ENCODE results near the gene BMPR2.
"Not testable (repeated sequence)": the region's sequence is repeated elsewhere in the genome, so short reads cannot be mapped to it uniquely, and the experiment has no call there.

BMPR2 gene

GRCh38 chr2:202455114-202455513 is 79.0 kb downstream of the BMPR2 start:
- no peak for DNase-seq

- no peak for DNase-seq
Measured at GRCh38 chr2:202460119-202460518, 84.0 kb downstream of the BMPR2 start.

GRCh38 chr2:202479090-202479489 is 103.0 kb downstream of the BMPR2 start:
- no peak for DNase-seq

- no peak for DNase-seq
Measured at GRCh38 chr2:202479610-202480009, 103.5 kb downstream of the BMPR2 start.

- DNase-seq: no peak
Measured at GRCh38 chr2:202486351-202486750, 110.2 kb downstream of the BMPR2 start.

GRCh38 chr2:202488671-202489070 is 112.5 kb downstream of the BMPR2 start:
- DNase-seq: no peak

GRCh38 chr2:202490479-202490878 is 114.4 kb downstream of the BMPR2 start:
- no peak for DNase-seq

- DNase-seq: no peak
Measured at GRCh38 chr2:202491514-202491913, 115.4 kb downstream of the BMPR2 start.

- no peak for DNase-seq
Measured at GRCh38 chr2:202494300-202495229, 118.4 kb downstream of the BMPR2 start.

- DNase-seq: no peak
Measured at GRCh38 chr2:202495230-202495604, 119.1 kb downstream of the BMPR2 start.

GRCh38 chr2:202496835-202497472 is 120.8 kb downstream of the BMPR2 start:
- DNase-seq: not testable (repeated sequence)

- DNase-seq: not testable (repeated sequence)
Measured at GRCh38 chr2:202497473-202497866, 121.3 kb downstream of the BMPR2 start.

- DNase-seq: not testable (repeated sequence)
Measured at GRCh38 chr2:202499841-202500240, 123.7 kb downstream of the BMPR2 start.

- not testable (repeated sequence) for DNase-seq
Measured at GRCh38 chr2:202503276-202503675, 127.1 kb downstream of the BMPR2 start.

- DNase-seq: no peak
Measured at GRCh38 chr2:202508686-202509085, 132.6 kb downstream of the BMPR2 start.

- DNase-seq: no peak
Measured at GRCh38 chr2:202510911-202511310, 134.8 kb downstream of the BMPR2 start.

GRCh38 chr2:202512176-202512575 is 136.0 kb downstream of the BMPR2 start:
- no peak for DNase-seq

GRCh38 chr2:202514732-202515131 is 138.6 kb downstream of the BMPR2 start:
- no peak for DNase-seq

GRCh38 chr2:202519453-202519852 is 143.3 kb downstream of the BMPR2 start:
- no peak for DNase-seq

- no peak for DNase-seq
Measured at GRCh38 chr2:202521470-202521869, 145.3 kb downstream of the BMPR2 start.

GRCh38 chr2:202529389-202529788 is 153.3 kb downstream of the BMPR2 start:
- DNase-seq: no peak

- DNase-seq: no peak
Measured at GRCh38 chr2:202530038-202530437, 153.9 kb downstream of the BMPR2 start.

- DNase-seq: not testable (repeated sequence)
Measured at GRCh38 chr2:202535290-202535689, 159.2 kb downstream of the BMPR2 start.

- no peak for DNase-seq
Measured at GRCh38 chr2:202541137-202541536, 165.0 kb downstream of the BMPR2 start.

Measured in activated CD4-positive, alpha-beta T cell treated with anti-CD3 and anti-CD28 coated beads, Interleukin-2, amount 50 U/mL, for 48 hours (primary cell).